Measurements from ENCODE around the gene GJC1. TPM values are rescaled to one million over a fixed set of nuclear protein-coding genes. Genes with fewer than 3 reads are reported as not detected.
A peak's percentile ranks its signal among the peaks of the same experiment; 100 is the strongest.

The GJC1 gene
- total RNA-seq, 6 experiments from 2014 or later = 47.3 to 71.3 (median 59.3) TPM

GRCh38 chr17:44797802-44798201, 32.3 kb downstream of the GJC1 start:
- Mint-ChIP-seq H3K9me3 (no peaks in the 10 kb centered on the region), H3K36me3 (ENCODE audit: low read depth) (peaks cover 37% of the 10 kb centered on the region), H3K27ac (no peak overlapping the region), H3K4me1 (ENCODE audit: low read depth) (peaks cover 55% of the 10 kb centered on the region), H3K27me3 (ENCODE audit: insufficient read depth) (peaks cover 2% of the 10 kb centered on the region), H3K4me3 (no peak overlapping the region)
- no peak for TF ChIP-seq CTCF (IDR thresholded peaks at IDR 0.05)
- no peak for DNase-seq

GRCh38 chr17:44796731-44797130, 33.4 kb downstream of the GJC1 start:
- H3K36me3 Mint-ChIP-seq (ENCODE audit: low read depth) = peaks cover 31% of the 10 kb centered on the region
- H3K4me3 Mint-ChIP-seq = 0 out of 2 replicates have a peak overlapping the region, but pooled peaks have one; percentile 32
- TF ChIP-seq CTCF (IDR thresholded peaks at IDR 0.05) = no peak
- DNase-seq = no peak
- H3K27me3 Mint-ChIP-seq (ENCODE audit: insufficient read depth) = peaks cover 2% of the 10 kb centered on the region; the same call in 1 of the 2 replicates
- no peak overlapping the region for H3K27ac Mint-ChIP-seq
- H3K9me3 Mint-ChIP-seq = no peaks in the 10 kb centered on the region
- peaks cover 59% of the 10 kb centered on the region for H3K4me1 Mint-ChIP-seq (ENCODE audit: low read depth)

- no peak for DNase-seq
- TF ChIP-seq CTCF (IDR thresholded peaks at IDR 0.05) = no peak
- peak overlapping the region; percentile 56 for H3K4me3 Mint-ChIP-seq
- peaks cover 59% of the 10 kb centered on the region for H3K4me1 Mint-ChIP-seq (ENCODE audit: low read depth)
- peaks cover 23% of the 10 kb centered on the region for H3K36me3 Mint-ChIP-seq (ENCODE audit: low read depth)
- H3K27ac Mint-ChIP-seq = peak overlapping the region; percentile 94
- peaks cover 2% of the 10 kb centered on the region; the same call in 1 of the 2 replicates for H3K27me3 Mint-ChIP-seq (ENCODE audit: insufficient read depth)
- H3K9me3 Mint-ChIP-seq = no peaks in the 10 kb centered on the region
Measured at GRCh38 chr17:44795928-44796327, 34.2 kb downstream of the GJC1 start.

- peak overlapping the region; percentile 94 for H3K27ac Mint-ChIP-seq
- H3K36me3 Mint-ChIP-seq (ENCODE audit: low read depth) = peaks cover 23% of the 10 kb centered on the region
- peak overlapping the region; percentile 53 for H3K4me3 Mint-ChIP-seq
- H3K4me1 Mint-ChIP-seq (ENCODE audit: low read depth) = peaks cover 59% of the 10 kb centered on the region
- H3K27me3 Mint-ChIP-seq (ENCODE audit: insufficient read depth) = peaks cover 2% of the 10 kb centered on the region; the same call in 1 of the 2 replicates
- no peak for DNase-seq
- no peak for TF ChIP-seq CTCF (IDR thresholded peaks at IDR 0.05)
- H3K9me3 Mint-ChIP-seq = no peaks in the 10 kb centered on the region
Measured at GRCh38 chr17:44795421-44795820, 34.7 kb downstream of the GJC1 start.

- DNase-seq = peak; percentile 94
- Mint-ChIP-seq H3K4me1 (ENCODE audit: low read depth) (peaks cover 59% of the 10 kb centered on the region), H3K27ac (peak overlapping the region; percentile 94), H3K27me3 (ENCODE audit: insufficient read depth) (peaks cover 2% of the 10 kb centered on the region; the same call in 1 of the 2 replicates), H3K36me3 (ENCODE audit: low read depth) (peaks cover 23% of the 10 kb centered on the region), H3K4me3 (peak overlapping the region; percentile 53), H3K9me3 (no peaks in the 10 kb centered on the region)
- no peak for TF ChIP-seq CTCF (IDR thresholded peaks at IDR 0.05)
Measured at GRCh38 chr17:44794851-44795413, 35.2 kb downstream of the GJC1 start.

All from HFFc6 (cell line).